Colonic mucosa (tissue), 4 donors: ENCODE data around the gene MYZAP. TPM values are rescaled to one million over a fixed set of nuclear protein-coding genes. Genes with fewer than 3 reads are reported as not detected.

Experiments
- DNase-seq: peaks from one replicate; pipeline ENCODE4 v3.0.0-alpha.2; 2020
- H3K27ac ChIP-seq: fragments of 200-600 bp; one replicate; pipeline ENCODE4 v1.8.0; 2021
- H3K27me3 ChIP-seq: fragments of 200-600 bp; one replicate; pipeline ENCODE4 v1.8.0; 2021
- H3K36me3 ChIP-seq: fragments of 200-600 bp; one replicate; pipeline ENCODE4 v1.8.0; 2021
- H3K4me1 ChIP-seq: fragments of 200-600 bp; one replicate; pipeline ENCODE4 v1.8.0; 2021; ENCODE audit warnings: mild to moderate bottlenecking
- H3K4me3 ChIP-seq: fragments of 200-600 bp; one replicate; pipeline ENCODE4 v1.8.0; 2021
- H3K9ac ChIP-seq, 2 donors: one replicate each; pipeline ENCODE4 v1.7.0; 2013; ENCODE audit warnings: control low read depth in 2 of 2, low read depth in 2 of 2, low read length in 2 of 2
- H3K9me3 ChIP-seq: fragments of 200-600 bp; one replicate; pipeline ENCODE4 v1.8.0; 2021
- CTCF ChIP-seq: fragments of 200-600 bp; IDR thresholded peaks from one replicate; pipeline ENCODE4 v1.8.0; 2022; ENCODE audit warnings: antibody characterized with exemption, mild to moderate bottlenecking
- intact Hi-C: fragments of 100-400 bp; cut with DNase I; formaldehyde crosslinking; loops from one replicate; pipeline ENCODE4 v1.14.1; 2022
- total RNA-seq, 2 donors: library from RNA; stranded (reverse); fragmentation: NEBNext Ultra II Directional in 1 of 2; extraction: Animal tissue kit (Norgen Biotek cat#: 25700) in 1 of 2; gene quantifications; one replicate each; pipeline ENCODE4 v1.2.1, GENCODE V29; 2021
- donor health status: healthy.
- donor health status: DM: no; HTN: no; CAD: no.
- donor health status: DM: no; HTN: no; CAD: no.

The MYZAP gene
- total RNA-seq, 2 donors from 2014 or later = 11.7 to 12.2 TPM

GRCh38 chr15:57582090-57582489 is 9.6 kb upstream of the MYZAP start:
- no peak overlapping the region for H3K4me3 ChIP-seq
- intact Hi-C loops = no loop called here
- no peak overlapping the region for H3K27ac ChIP-seq
- H3K36me3 ChIP-seq = no peaks in the 10 kb centered on the region
- no peaks in the 10 kb centered on the region for H3K9me3 ChIP-seq
- H3K9ac ChIP-seq = no peak overlapping the region
- no peak for TF ChIP-seq CTCF
- H3K27me3 ChIP-seq = no peaks in the 10 kb centered on the region
- peaks cover 5% of the 10 kb centered on the region for H3K4me1 ChIP-seq
- DNase-seq = no peak

GRCh38 chr15:57583282-57583681 is 8.4 kb upstream of the MYZAP start:
- intact Hi-C loops = no loop called here
- no peak for TF ChIP-seq CTCF

GRCh38 chr15:57583720-57584119 is 8.0 kb upstream of the MYZAP start:
- no peaks in the 10 kb centered on the region for H3K36me3 ChIP-seq
- no peak for TF ChIP-seq CTCF
- no peak overlapping the region for H3K9ac ChIP-seq
- H3K4me1 ChIP-seq = peaks cover 8% of the 10 kb centered on the region
- no peaks in the 10 kb centered on the region for H3K9me3 ChIP-seq
- intact Hi-C loops = no loop called here
- no peak for DNase-seq
- no peak overlapping the region for H3K27ac ChIP-seq
- no peaks in the 10 kb centered on the region for H3K27me3 ChIP-seq
- no peak overlapping the region for H3K4me3 ChIP-seq

More at GRCh38 chr15:57583282-57583681, 8.4 kb upstream of the MYZAP start:
- peaks cover 5% of the 10 kb centered on the region for H3K4me1 ChIP-seq
- H3K9me3 ChIP-seq = no peaks in the 10 kb centered on the region
- H3K36me3 ChIP-seq = no peaks in the 10 kb centered on the region
- no peak overlapping the region for H3K27ac ChIP-seq
- no peak overlapping the region for H3K9ac ChIP-seq
- DNase-seq = no peak
- no peak overlapping the region for H3K4me3 ChIP-seq
- H3K27me3 ChIP-seq = no peaks in the 10 kb centered on the region

- Histone ChIP-seq H3K27ac (no peak overlapping the region), H3K36me3 (no peaks in the 10 kb centered on the region), H3K4me3 (no peak overlapping the region), H3K9ac (no peak overlapping the region), H3K9me3 (no peaks in the 10 kb centered on the region), H3K27me3 (no peaks in the 10 kb centered on the region), H3K4me1 (peaks cover 8% of the 10 kb centered on the region)
- intact Hi-C loops = no loop called here
- TF ChIP-seq CTCF = no peak
- no peak for DNase-seq
These were observed 4.9 kb upstream of the MYZAP start for GRCh38 chr15:57586661-57587424.

GRCh38 chr15:57589281-57589680 is 2.4 kb upstream of the MYZAP start:
- DNase-seq = no peak
- Histone ChIP-seq H3K36me3 (no peaks in the 10 kb centered on the region), H3K27me3 (no peaks in the 10 kb centered on the region), H3K4me3 (no peak overlapping the region), H3K9ac (no peak overlapping the region), H3K4me1 (peaks cover 8% of the 10 kb centered on the region), H3K27ac (no peak overlapping the region), H3K9me3 (no peaks in the 10 kb centered on the region)
- intact Hi-C loops = no loop called here
- TF ChIP-seq CTCF = no peak
